Astrocyte (in vitro differentiated cells and primary cell): Measurements from ENCODE around the gene MIEF1.

ENCODE experiments used
- EZH2 ChIP-seq: IDR thresholded peaks from 2 replicates; pipeline ENCODE4 v1.6.1; 2012; ENCODE audit warnings: mild to moderate bottlenecking, low read length, inconsistent platforms; ENCODE audit not compliant: insufficient read depth
- TF ChIP-seq, protein P1 (sequence below): IDR thresholded peaks from 2 replicates; pipeline ENCODE4 v1.5.1; 2011; ENCODE audit warnings: low read depth, mild to moderate bottlenecking, inconsistent platforms, low read length, moderate library complexity; ENCODE audit not compliant: insufficient read depth

DNA sequence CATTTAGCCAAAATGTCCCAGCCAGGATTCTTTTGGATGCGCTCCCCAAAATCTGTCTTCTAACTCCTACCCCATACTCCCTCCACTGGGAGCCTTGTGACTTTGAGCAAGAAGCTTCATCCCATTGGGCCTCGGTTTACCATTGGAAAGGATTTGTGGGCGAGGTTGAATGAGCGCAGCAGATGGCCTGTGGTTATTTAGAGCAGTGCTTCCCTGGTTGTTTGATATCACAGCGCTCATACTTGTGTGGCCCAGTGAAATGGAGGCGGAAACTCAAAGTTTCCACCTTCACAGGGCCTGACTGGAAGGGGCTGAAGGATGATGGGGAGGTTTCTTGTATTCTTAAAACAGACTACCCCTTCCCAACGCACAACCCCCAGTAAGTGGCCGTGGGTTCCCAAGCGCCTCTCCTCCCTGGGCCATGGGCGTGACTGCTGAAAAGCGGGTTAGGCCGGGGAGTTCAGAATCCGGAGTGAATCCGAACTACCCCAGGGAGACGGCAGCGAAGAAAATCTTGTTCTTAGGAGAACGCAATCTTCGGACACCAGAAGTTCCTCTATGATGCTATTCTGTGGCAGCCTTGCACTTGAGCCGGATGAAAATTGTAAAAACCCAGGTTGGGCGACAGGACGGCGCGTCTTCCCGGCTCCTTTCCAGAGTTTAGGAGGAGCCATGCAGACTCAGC, 17.0 kb downstream of the MIEF1 start:
- TF ChIP-seq, protein P1, sequence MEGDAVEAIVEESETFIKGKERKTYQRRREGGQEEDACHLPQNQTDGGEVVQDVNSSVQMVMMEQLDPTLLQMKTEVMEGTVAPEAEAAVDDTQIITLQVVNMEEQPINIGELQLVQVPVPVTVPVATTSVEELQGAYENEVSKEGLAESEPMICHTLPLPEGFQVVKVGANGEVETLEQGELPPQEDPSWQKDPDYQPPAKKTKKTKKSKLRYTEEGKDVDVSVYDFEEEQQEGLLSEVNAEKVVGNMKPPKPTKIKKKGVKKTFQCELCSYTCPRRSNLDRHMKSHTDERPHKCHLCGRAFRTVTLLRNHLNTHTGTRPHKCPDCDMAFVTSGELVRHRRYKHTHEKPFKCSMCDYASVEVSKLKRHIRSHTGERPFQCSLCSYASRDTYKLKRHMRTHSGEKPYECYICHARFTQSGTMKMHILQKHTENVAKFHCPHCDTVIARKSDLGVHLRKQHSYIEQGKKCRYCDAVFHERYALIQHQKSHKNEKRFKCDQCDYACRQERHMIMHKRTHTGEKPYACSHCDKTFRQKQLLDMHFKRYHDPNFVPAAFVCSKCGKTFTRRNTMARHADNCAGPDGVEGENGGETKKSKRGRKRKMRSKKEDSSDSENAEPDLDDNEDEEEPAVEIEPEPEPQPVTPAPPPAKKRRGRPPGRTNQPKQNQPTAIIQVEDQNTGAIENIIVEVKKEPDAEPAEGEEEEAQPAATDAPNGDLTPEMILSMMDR: no peak
- TF ChIP-seq EZH2: no peak
